GM23248 (cell line): ENCODE results near the gene ADCY6. TPM values are rescaled to one million over a fixed set of nuclear protein-coding genes. Genes with fewer than 3 reads are reported as not detected.

Experiments
- DNase-seq: peaks from one replicate; pipeline ENCODE4 v3.0.0-alpha.2; 2015
- H2AFZ ChIP-seq: fragments of 200-600 bp; sonication (generic); 2 replicates; pipeline ENCODE4 v1.6.1; 2016; ENCODE audit warnings: antibody characterized with exemption
- H3F3A ChIP-seq: fragments of 200-600 bp; sonication (generic); 2 replicates; pipeline ENCODE4 v1.6.1; 2016; ENCODE audit warnings: mild to moderate bottlenecking, antibody characterized with exemption, mixed run types; ENCODE audit not compliant: insufficient read depth
- H3K27ac ChIP-seq: fragments of 200-600 bp; sonication (generic); 2 replicates; pipeline ENCODE4 v1.5.1; 2016; ENCODE audit warnings: mild to moderate bottlenecking
- H3K27me3 ChIP-seq: fragments of 200-600 bp; sonication (generic); replicated peaks from 2 replicates; pipeline ENCODE4 v1.6.1; 2016; ENCODE audit warnings: mild to moderate bottlenecking; ENCODE audit not compliant: insufficient read depth
- H3K36me3 ChIP-seq: fragments of 200-600 bp; sonication (generic); 2 replicates; pipeline ENCODE4 v1.6.1; 2016; ENCODE audit warnings: low read depth, mild to moderate bottlenecking
- H3K4me1 ChIP-seq: fragments of 200-600 bp; sonication (generic); 2 replicates; pipeline ENCODE4 v1.6.1; 2016; ENCODE audit warnings: mild to moderate bottlenecking; ENCODE audit not compliant: insufficient read depth
- H3K4me2 ChIP-seq: fragments of 200-600 bp; sonication (generic); one replicate; pipeline ENCODE4 v1.6.1; 2016; ENCODE audit warnings: mild to moderate bottlenecking; ENCODE audit not compliant: unreplicated experiment
- H3K4me3 ChIP-seq: fragments of 200-600 bp; sonication (generic); 2 replicates; pipeline ENCODE4 v1.5.1; 2016; ENCODE audit warnings: mild to moderate bottlenecking
- H3K79me2 ChIP-seq: fragments of 200-600 bp; sonication (generic); 2 replicates; pipeline ENCODE4 v1.6.1; 2016; ENCODE audit warnings: mild to moderate bottlenecking; ENCODE audit not compliant: insufficient read depth
- H3K9ac ChIP-seq: fragments of 200-600 bp; sonication (generic); 2 replicates; pipeline ENCODE4 v1.6.1; 2016; ENCODE audit warnings: mild to moderate bottlenecking
- H3K9me2 ChIP-seq: fragments of 200-600 bp; sonication (generic); 2 replicates; pipeline ENCODE4 v1.6.1; 2016; ENCODE audit warnings: mixed run types, mild to moderate bottlenecking, moderate library complexity; ENCODE audit not compliant: insufficient read depth
- H3K9me3 ChIP-seq: fragments of 200-600 bp; sonication (generic); one replicate; pipeline ENCODE4 v1.6.1; 2017; ENCODE audit warnings: low read depth
- H4K20me1 ChIP-seq: fragments of 200-600 bp; sonication (generic); 2 replicates; pipeline ENCODE4 v1.6.0; 2016; ENCODE audit not compliant: insufficient read depth
- EZH2 ChIP-seq: fragments of 200-600 bp; sonication (generic); IDR thresholded peaks from 2 replicates; pipeline ENCODE4 v1.6.1; 2018; ENCODE audit warnings: antibody characterized with exemption, mild to moderate bottlenecking; ENCODE audit not compliant: insufficient read depth, poor library complexity, severe bottlenecking
- EZH2phosphoT487 ChIP-seq: fragments of 200-600 bp; sonication (generic); IDR thresholded peaks from 2 replicates; pipeline ENCODE4 v1.6.1; 2018; ENCODE audit warnings: antibody characterized with exemption, moderate library complexity, mild to moderate bottlenecking, low read depth; ENCODE audit not compliant: insufficient read depth
- WGBS, 2 experiments: methylation state at CpG; one replicate each; pipeline ENCODE4 v1.1.6; 2015 to 2017; ENCODE audit warnings: low lambda C conversion rate in 2 of 2, low coverage in 1 of 2; ENCODE audit errors: missing lambda C conversion rate in 2 of 2; 5-methylcytosine and 5-hydroxymethylcytosine counted together
- in situ Hi-C: fragments of 300-500 bp; cut with MboI; formaldehyde crosslinking; loops from 2 replicates; pipeline ENCODE4 v1.15.0; 2020
- polyA plus RNA-seq: library from polyadenylated mRNA; unstranded; fragments of >200 nt; fragmentation: Nextera tagmentation; extraction: Ambion mirVana; gene quantifications from 2 replicates; pipeline ENCODE4 v1.2.1, GENCODE V29; 2016
- total RNA-seq: library from RNA; depleted of rRNA; stranded (reverse); fragments of >200 nt; shearing (Covaris generic); gene quantifications from 2 replicates; pipeline ENCODE4 v1.2.3, GENCODE V29; 2014

Gene ADCY6
- total and polyA plus RNA-seq, 2 experiments from 2014 or later, result 4.1 to 24.8 TPM

GRCh38 chr12:48764521-48764920 is 24.4 kb downstream of the ADCY6 start:
- TF ChIP-seq EZH2phosphoT487, result no peak
- TF ChIP-seq EZH2, result no peak
- no peak overlapping the region for H3K4me3 ChIP-seq
- no peak overlapping the region for H3K27ac ChIP-seq
- no peaks in the 10 kb centered on the region; the same call in 1 of the 2 replicates for H3K36me3 ChIP-seq
- no peaks in the 10 kb centered on the region for H3K9me3 ChIP-seq
- H3K27me3 ChIP-seq, result no peaks in the 10 kb centered on the region
- no peaks in the 10 kb centered on the region for H3K79me2 ChIP-seq
- H3K4me2 ChIP-seq, result no peak overlapping the region
- H3F3A ChIP-seq, result no peaks in the 10 kb centered on the region
- no peak overlapping the region for H3K9ac ChIP-seq
- H4K20me1 ChIP-seq, result no peaks in the 10 kb centered on the region
- DNase-seq, result no peak
- H2AFZ ChIP-seq, result no peak overlapping the region
- peaks cover 19% of the 10 kb centered on the region for H3K4me1 ChIP-seq
- in situ Hi-C loops, result no loop called here
- 20 to 36% methylated on average over 2 of the region's 2 CpGs for WGBS, 2 experiments
- no peaks in the 10 kb centered on the region for H3K9me2 ChIP-seq

- DNase-seq, result no peak
- H3K4me1 ChIP-seq, result no peaks in the 10 kb centered on the region
- H3K27me3 ChIP-seq, result no peaks in the 10 kb centered on the region
- no peak overlapping the region for H3K4me2 ChIP-seq
- TF ChIP-seq EZH2 (no peak), EZH2phosphoT487 (no peak)
- H4K20me1 ChIP-seq, result no peaks in the 10 kb centered on the region
- no peaks in the 10 kb centered on the region for H3K9me3 ChIP-seq
- H3K79me2 ChIP-seq, result no peaks in the 10 kb centered on the region
- in situ Hi-C loops, result no loop called here
- H3K27ac ChIP-seq, result no peak overlapping the region
- H3K9ac ChIP-seq, result no peak overlapping the region
- H3K36me3 ChIP-seq, result no peaks in the 10 kb centered on the region
- H3K9me2 ChIP-seq, result no peaks in the 10 kb centered on the region
- no peak overlapping the region for H3K4me3 ChIP-seq
- no peak overlapping the region for H2AFZ ChIP-seq
- no peaks in the 10 kb centered on the region for H3F3A ChIP-seq
These were observed 30.2 kb downstream of the ADCY6 start for GRCh38 chr12:48758737-48759136.

- H3F3A ChIP-seq, result no peaks in the 10 kb centered on the region
- 70 to 75% methylated on average over 4 of the region's 4 CpGs for WGBS, 2 experiments
- H3K9ac ChIP-seq, result no peak overlapping the region
- H3K36me3 ChIP-seq, result no peaks in the 10 kb centered on the region
- H3K4me2 ChIP-seq, result no peak overlapping the region
- no peaks in the 10 kb centered on the region for H4K20me1 ChIP-seq
- no peak overlapping the region for H3K27ac ChIP-seq
- no peak overlapping the region for H3K4me3 ChIP-seq
- H3K27me3 ChIP-seq, result no peaks in the 10 kb centered on the region
- no peaks in the 10 kb centered on the region for H3K9me3 ChIP-seq
- H2AFZ ChIP-seq, result no peak overlapping the region
- in situ Hi-C loops, result no loop called here
- H3K79me2 ChIP-seq, result no peaks in the 10 kb centered on the region
- TF ChIP-seq EZH2 (no peak), EZH2phosphoT487 (no peak)
- H3K4me1 ChIP-seq, result no peaks in the 10 kb centered on the region
- DNase-seq, result no peak
- H3K9me2 ChIP-seq, result no peaks in the 10 kb centered on the region
These were observed 30.7 kb downstream of the ADCY6 start for GRCh38 chr12:48758186-48758585.

- WGBS, 2 experiments, result 45 to 47% methylated on average over 2 of the region's 2 CpGs
- in situ Hi-C loops, result no loop called here
- no peaks in the 10 kb centered on the region for H3K79me2 ChIP-seq
- no peak overlapping the region for H3K9ac ChIP-seq
- no peaks in the 10 kb centered on the region for H3K27me3 ChIP-seq
- no peaks in the 10 kb centered on the region for H3K9me2 ChIP-seq
- H3K4me2 ChIP-seq, result peak overlapping the region; percentile 8
- DNase-seq, result peak; percentile 64
- no peaks in the 10 kb centered on the region for H3K9me3 ChIP-seq
- TF ChIP-seq EZH2phosphoT487 (no peak), EZH2 (no peak)
- H3K36me3 ChIP-seq, result no peaks in the 10 kb centered on the region
- H4K20me1 ChIP-seq, result no peaks in the 10 kb centered on the region
- peak overlapping the region; percentile 33; the same call in 1 of the 2 replicates for H2AFZ ChIP-seq
- peaks cover 17% of the 10 kb centered on the region for H3K4me1 ChIP-seq
- H3K27ac ChIP-seq, result no peak overlapping the region
- H3K4me3 ChIP-seq, result no peak overlapping the region
- H3F3A ChIP-seq, result peaks cover 10% of the 10 kb centered on the region
These were observed 38.0 kb downstream of the ADCY6 start for GRCh38 chr12:48750769-48751356.

GRCh38 chr12:48750215-48750614 is 38.7 kb downstream of the ADCY6 start:
- H3K9me3 ChIP-seq, result no peaks in the 10 kb centered on the region
- H3K4me3 ChIP-seq, result no peak overlapping the region
- H3K36me3 ChIP-seq, result no peaks in the 10 kb centered on the region
- DNase-seq, result peak; percentile 42
- H3F3A ChIP-seq, result peaks cover 10% of the 10 kb centered on the region
- H3K27ac ChIP-seq, result no peak overlapping the region
- no peak overlapping the region for H3K9ac ChIP-seq
- H3K79me2 ChIP-seq, result no peaks in the 10 kb centered on the region
- 100% methylated on average over 1 of the region's 1 CpG for WGBS, 2 experiments
- H3K27me3 ChIP-seq, result no peaks in the 10 kb centered on the region
- peak overlapping the region; percentile 33; the same call in 1 of the 2 replicates for H2AFZ ChIP-seq
- H3K4me1 ChIP-seq, result peaks cover 17% of the 10 kb centered on the region
- TF ChIP-seq EZH2phosphoT487 (no peak), EZH2 (no peak)
- no peaks in the 10 kb centered on the region for H3K9me2 ChIP-seq
- no peaks in the 10 kb centered on the region for H4K20me1 ChIP-seq
- in situ Hi-C loops, result no loop called here
- H3K4me2 ChIP-seq, result no peak overlapping the region
